A549 treated with dexamethasone at 1 μM for 4 hours (cell line): ENCODE data around the gene AADACL3. TPM values are rescaled to one million over a fixed set of nuclear protein-coding genes. Genes with fewer than 3 reads are reported as not detected.

ENCODE experiments used
- total RNA-seq: library from RNA; stranded (reverse); fragments of 200-300 nt; extraction: Qiagen RNA extraction; gene quantifications from 5 replicates; pipeline ENCODE4 v1.2.3, GENCODE V29; 2022

AADACL3 gene
- not detected in 5 replicates for total RNA-seq

GRCh38 chr1:12715896-12716437 lies at the start of gene AADACL3:
Gene AADACL3, plus strand, starts transcription at chr1:12716110. Its CDS starts 67 bp downstream, at chr1:12716177.

GRCh38 chr1:12745992-12746323 lies 30.0 kb downstream of the AADACL3 start, which contains the start of gene CFAP107:
Gene CFAP107, plus strand, starts transcription at chr1:12746200. Its CDS starts 231 bp downstream, at chr1:12746431.

GRCh38 chr1:12773438-12773837 lies 57.5 kb downstream of the AADACL3 start, which contains the start of gene PRAMEF12:
Gene PRAMEF12, plus strand, starts transcription at chr1:12773738. Its CDS starts 1,130 bp downstream, at chr1:12774868.

Other genes with a start within 250 kb of the AADACL3 start
- gene DHRS3, start 97.9 kb upstream of the AADACL3 start, total RNA-seq, result 41.9 to 52.6 TPM (median 50.9 TPM) in 5 replicates
- not detected in 5 replicates for gene AADACL4, start 72.0 kb upstream of the AADACL3 start, total RNA-seq
- gene CFAP107, start 30.1 kb downstream of the AADACL3 start, total RNA-seq, result not detected in 5 replicates
- not detected in 5 replicates for gene PRAMEF12, start 57.6 kb downstream of the AADACL3 start, total RNA-seq
- 0.05 to 0.13 TPM (median 0.09 TPM) in 5 replicates for gene PRAMEF1, start 75.3 kb downstream of the AADACL3 start, total RNA-seq
- gene PRAMEF11, start 115.3 kb downstream of the AADACL3 start, total RNA-seq, result not detected in 5 replicates
- gene HNRNPCL1, start 132.6 kb downstream of the AADACL3 start, total RNA-seq, result not detected in 5 replicates
- gene PRAMEF2, start 141.0 kb downstream of the AADACL3 start, total RNA-seq, result 0.07 to 0.24 TPM (median 0.13 TPM) in 5 replicates
- 0.06 TPM in 1 of 5 replicates, not detected in the others for gene PRAMEF4, start 170.1 kb downstream of the AADACL3 start, total RNA-seq
- not detected in 5 replicates for gene PRAMEF10, start 182.2 kb downstream of the AADACL3 start, total RNA-seq
- 0.07 to 0.15 TPM (median 0.12 TPM) in 3 of 5 replicates, not detected in the others for gene PRAMEF7, start 200.5 kb downstream of the AADACL3 start, total RNA-seq
- gene PRAMEF6, start 231.5 kb downstream of the AADACL3 start, total RNA-seq, result not detected in 5 replicates